K562 (cell line): ENCODE measurements around the gene CLTRN. TPM values are rescaled to one million over a fixed set of nuclear protein-coding genes. Genes with fewer than 3 reads are reported as not detected.

Experiments
- MEIS2 ChIP-seq: fragments of 450-650 bp; IDR thresholded peaks from 2 replicates; pipeline ENCODE4 v1.6.1; 2014; ENCODE audit warnings: mild to moderate bottlenecking; ENCODE audit not compliant: partially characterized antibody
- PBX2 ChIP-seq, 2 experiments: IDR thresholded peaks in 1 of 2; conservative IDR thresholded peaks in 1 of 2; 2 replicates each; pipeline ENCODE4 v1.6.1; 2016; ENCODE audit warnings: low read depth in 2 of 2, mild to moderate bottlenecking in 1 of 2, missing compliant biosample characterization in 1 of 2, missing genetic modification characterization in 1 of 2, moderate library complexity in 1 of 2
- SAP30 ChIP-seq: fragments of 200-600 bp; sonication (generic); IDR thresholded peaks from 2 replicates; pipeline ENCODE4 v1.6.1; 2012; ENCODE audit warnings: borderline replicate concordance, low read depth, mild to moderate bottlenecking, moderate library complexity, low read length, control low read depth, inconsistent platforms; ENCODE audit not compliant: insufficient read depth, poor library complexity, severe bottlenecking
- polyA plus RNA-seq, 8 experiments: library from polyadenylated mRNA; depleted of rRNA in 4 of 8; stranded (reverse) in 5 of 8; unstranded in 3 of 8; fragments of >200 nt; fragmentation: Nextera tagmentation in 2 of 8; fragmentation: Illumina TruSeq in 1 of 8; extraction: Ambion mirVana in 2 of 8; extraction: Trizol in 1 of 8; gene quantifications; 2 replicates each; pipeline versions ENCODE4 v1.2.1 to v1.2.3, GENCODE V29; 2011 to 2014; ENCODE audit warnings: inconsistent platforms in 1 of 8, missing spikeins in 1 of 8
- total RNA-seq, 7 experiments: library from RNA; depleted of rRNA in 6 of 7; stranded (reverse); fragments of >200 nt in 6 of 7; fragmentation: Illumina TruSeq in 2 of 7; extraction: Trizol in 2 of 7; gene quantifications; 2 replicates each; pipeline versions ENCODE4 v1.2.1 to v1.2.3, GENCODE V29; 2011 to 2021; ENCODE audit warnings: low replicate concordance in 1 of 7
- TF ChIP-seq, protein P1 (sequence below): fragments of 450-650 bp; IDR thresholded peaks from 2 replicates; pipeline ENCODE4 v1.6.1; 2016; ENCODE audit warnings: mild to moderate bottlenecking, moderate library complexity

The CLTRN gene
- total and polyA plus RNA-seq, 9 of the 15 experiments (the other 6 are each of a cell fraction or from before 2014, with no cell fraction given), result 0.11 to 0.36 (median 0.18) TPM; not detected in 2

DNA sequence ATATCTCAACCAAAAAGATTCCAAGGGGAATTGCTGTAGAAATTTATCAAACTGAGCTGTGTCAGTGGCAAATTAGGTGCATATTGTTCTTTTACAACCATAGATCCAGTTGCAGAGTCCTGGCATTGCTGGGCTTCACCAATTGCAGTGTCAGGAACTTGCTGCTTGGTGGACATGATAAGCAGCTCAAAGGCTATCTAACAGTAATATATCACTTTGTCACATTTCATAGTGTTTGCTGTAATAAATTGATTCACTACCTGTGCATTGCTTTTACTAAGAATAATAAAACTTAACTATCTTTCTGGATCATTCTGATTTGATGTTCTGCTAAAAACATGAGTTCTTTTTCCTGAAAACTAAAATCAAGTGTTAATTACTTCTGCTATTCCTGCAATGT is 33.0 kb downstream of the CLTRN start (continued):
- TF ChIP-seq, protein P1, sequence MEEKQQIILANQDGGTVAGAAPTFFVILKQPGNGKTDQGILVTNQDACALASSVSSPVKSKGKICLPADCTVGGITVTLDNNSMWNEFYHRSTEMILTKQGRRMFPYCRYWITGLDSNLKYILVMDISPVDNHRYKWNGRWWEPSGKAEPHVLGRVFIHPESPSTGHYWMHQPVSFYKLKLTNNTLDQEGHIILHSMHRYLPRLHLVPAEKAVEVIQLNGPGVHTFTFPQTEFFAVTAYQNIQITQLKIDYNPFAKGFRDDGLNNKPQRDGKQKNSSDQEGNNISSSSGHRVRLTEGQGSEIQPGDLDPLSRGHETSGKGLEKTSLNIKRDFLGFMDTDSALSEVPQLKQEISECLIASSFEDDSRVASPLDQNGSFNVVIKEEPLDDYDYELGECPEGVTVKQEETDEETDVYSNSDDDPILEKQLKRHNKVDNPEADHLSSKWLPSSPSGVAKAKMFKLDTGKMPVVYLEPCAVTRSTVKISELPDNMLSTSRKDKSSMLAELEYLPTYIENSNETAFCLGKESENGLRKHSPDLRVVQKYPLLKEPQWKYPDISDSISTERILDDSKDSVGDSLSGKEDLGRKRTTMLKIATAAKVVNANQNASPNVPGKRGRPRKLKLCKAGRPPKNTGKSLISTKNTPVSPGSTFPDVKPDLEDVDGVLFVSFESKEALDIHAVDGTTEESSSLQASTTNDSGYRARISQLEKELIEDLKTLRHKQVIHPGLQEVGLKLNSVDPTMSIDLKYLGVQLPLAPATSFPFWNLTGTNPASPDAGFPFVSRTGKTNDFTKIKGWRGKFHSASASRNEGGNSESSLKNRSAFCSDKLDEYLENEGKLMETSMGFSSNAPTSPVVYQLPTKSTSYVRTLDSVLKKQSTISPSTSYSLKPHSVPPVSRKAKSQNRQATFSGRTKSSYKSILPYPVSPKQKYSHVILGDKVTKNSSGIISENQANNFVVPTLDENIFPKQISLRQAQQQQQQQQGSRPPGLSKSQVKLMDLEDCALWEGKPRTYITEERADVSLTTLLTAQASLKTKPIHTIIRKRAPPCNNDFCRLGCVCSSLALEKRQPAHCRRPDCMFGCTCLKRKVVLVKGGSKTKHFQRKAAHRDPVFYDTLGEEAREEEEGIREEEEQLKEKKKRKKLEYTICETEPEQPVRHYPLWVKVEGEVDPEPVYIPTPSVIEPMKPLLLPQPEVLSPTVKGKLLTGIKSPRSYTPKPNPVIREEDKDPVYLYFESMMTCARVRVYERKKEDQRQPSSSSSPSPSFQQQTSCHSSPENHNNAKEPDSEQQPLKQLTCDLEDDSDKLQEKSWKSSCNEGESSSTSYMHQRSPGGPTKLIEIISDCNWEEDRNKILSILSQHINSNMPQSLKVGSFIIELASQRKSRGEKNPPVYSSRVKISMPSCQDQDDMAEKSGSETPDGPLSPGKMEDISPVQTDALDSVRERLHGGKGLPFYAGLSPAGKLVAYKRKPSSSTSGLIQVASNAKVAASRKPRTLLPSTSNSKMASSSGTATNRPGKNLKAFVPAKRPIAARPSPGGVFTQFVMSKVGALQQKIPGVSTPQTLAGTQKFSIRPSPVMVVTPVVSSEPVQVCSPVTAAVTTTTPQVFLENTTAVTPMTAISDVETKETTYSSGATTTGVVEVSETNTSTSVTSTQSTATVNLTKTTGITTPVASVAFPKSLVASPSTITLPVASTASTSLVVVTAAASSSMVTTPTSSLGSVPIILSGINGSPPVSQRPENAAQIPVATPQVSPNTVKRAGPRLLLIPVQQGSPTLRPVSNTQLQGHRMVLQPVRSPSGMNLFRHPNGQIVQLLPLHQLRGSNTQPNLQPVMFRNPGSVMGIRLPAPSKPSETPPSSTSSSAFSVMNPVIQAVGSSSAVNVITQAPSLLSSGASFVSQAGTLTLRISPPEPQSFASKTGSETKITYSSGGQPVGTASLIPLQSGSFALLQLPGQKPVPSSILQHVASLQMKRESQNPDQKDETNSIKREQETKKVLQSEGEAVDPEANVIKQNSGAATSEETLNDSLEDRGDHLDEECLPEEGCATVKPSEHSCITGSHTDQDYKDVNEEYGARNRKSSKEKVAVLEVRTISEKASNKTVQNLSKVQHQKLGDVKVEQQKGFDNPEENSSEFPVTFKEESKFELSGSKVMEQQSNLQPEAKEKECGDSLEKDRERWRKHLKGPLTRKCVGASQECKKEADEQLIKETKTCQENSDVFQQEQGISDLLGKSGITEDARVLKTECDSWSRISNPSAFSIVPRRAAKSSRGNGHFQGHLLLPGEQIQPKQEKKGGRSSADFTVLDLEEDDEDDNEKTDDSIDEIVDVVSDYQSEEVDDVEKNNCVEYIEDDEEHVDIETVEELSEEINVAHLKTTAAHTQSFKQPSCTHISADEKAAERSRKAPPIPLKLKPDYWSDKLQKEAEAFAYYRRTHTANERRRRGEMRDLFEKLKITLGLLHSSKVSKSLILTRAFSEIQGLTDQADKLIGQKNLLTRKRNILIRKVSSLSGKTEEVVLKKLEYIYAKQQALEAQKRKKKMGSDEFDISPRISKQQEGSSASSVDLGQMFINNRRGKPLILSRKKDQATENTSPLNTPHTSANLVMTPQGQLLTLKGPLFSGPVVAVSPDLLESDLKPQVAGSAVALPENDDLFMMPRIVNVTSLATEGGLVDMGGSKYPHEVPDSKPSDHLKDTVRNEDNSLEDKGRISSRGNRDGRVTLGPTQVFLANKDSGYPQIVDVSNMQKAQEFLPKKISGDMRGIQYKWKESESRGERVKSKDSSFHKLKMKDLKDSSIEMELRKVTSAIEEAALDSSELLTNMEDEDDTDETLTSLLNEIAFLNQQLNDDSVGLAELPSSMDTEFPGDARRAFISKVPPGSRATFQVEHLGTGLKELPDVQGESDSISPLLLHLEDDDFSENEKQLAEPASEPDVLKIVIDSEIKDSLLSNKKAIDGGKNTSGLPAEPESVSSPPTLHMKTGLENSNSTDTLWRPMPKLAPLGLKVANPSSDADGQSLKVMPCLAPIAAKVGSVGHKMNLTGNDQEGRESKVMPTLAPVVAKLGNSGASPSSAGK, result no peak
- TF ChIP-seq SAP30, result no peak
- TF ChIP-seq MEIS2, result peak; percentile 57
- no peak for TF ChIP-seq PBX2 (CRISPR knock-in tag; IDR thresholded peaks at IDR 0.05; ENCODE audit: low read depth)
- TF ChIP-seq PBX2 (tag; conservative IDR thresholded peaks at IDR 0.05; ENCODE audit: low read depth), result peak; percentile 59
